Retinal pigment epithelial cell (primary cell): ENCODE measurements around the gene OOSP2.
"Not testable (repeated sequence)": the region's sequence is repeated elsewhere in the genome, so short reads cannot be mapped to it uniquely, and the experiment has no call there.

ENCODE experiments used
- DNase-seq: peaks from one replicate; pipeline ENCODE4 v3.0.0-alpha.2; 2010; ENCODE audit warnings: low read depth
- H3K4me3 ChIP-seq: 2 replicates; pipeline ENCODE4 v1.5.1; 2011; ENCODE audit warnings: mild to moderate bottlenecking, low read length, control low read depth, moderate library complexity
- TF ChIP-seq, protein P1 (sequence below): conservative IDR thresholded peaks from 2 replicates; pipeline ENCODE4 v1.5.1; 2011; ENCODE audit warnings: low read depth, low read length, control low read depth, inconsistent platforms

OOSP2 gene

DNA sequence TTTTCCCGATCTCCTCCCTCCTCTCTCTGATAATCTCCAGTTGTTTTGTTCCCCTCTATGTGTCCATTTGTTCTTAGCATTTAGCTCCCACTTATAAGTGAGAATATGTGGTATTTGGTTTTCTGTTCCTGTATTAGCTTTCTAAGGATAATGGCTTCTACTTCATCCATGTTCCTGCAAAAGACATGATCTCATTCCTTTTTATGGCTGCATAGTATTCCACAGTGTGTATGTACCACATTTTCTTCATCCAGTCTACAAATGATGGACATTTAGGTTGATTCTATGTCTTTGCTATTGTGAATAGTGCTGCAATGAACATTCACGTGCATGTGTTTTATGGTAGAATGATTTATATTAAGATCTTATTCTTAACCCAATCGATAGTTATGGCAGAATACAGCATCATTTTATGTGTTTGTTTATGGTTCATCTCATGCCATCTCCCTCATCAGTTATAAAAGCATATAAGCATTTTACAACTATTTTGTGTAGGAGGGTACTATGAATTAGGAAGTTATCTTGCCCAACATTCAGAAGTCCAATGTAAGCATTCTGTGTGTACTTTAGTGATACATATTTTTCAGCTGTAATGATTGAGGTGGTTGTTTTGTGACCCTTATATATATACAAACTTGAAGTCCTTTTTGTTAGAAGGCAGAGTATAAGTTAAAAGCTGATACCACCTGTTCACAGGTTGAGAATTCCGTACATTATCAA lies 19.5 kb downstream of the OOSP2 start:
- DNase-seq = no peak
- TF ChIP-seq, protein P1, sequence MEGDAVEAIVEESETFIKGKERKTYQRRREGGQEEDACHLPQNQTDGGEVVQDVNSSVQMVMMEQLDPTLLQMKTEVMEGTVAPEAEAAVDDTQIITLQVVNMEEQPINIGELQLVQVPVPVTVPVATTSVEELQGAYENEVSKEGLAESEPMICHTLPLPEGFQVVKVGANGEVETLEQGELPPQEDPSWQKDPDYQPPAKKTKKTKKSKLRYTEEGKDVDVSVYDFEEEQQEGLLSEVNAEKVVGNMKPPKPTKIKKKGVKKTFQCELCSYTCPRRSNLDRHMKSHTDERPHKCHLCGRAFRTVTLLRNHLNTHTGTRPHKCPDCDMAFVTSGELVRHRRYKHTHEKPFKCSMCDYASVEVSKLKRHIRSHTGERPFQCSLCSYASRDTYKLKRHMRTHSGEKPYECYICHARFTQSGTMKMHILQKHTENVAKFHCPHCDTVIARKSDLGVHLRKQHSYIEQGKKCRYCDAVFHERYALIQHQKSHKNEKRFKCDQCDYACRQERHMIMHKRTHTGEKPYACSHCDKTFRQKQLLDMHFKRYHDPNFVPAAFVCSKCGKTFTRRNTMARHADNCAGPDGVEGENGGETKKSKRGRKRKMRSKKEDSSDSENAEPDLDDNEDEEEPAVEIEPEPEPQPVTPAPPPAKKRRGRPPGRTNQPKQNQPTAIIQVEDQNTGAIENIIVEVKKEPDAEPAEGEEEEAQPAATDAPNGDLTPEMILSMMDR = no peak
- H3K4me3 ChIP-seq = no peak overlapping the region

DNA sequence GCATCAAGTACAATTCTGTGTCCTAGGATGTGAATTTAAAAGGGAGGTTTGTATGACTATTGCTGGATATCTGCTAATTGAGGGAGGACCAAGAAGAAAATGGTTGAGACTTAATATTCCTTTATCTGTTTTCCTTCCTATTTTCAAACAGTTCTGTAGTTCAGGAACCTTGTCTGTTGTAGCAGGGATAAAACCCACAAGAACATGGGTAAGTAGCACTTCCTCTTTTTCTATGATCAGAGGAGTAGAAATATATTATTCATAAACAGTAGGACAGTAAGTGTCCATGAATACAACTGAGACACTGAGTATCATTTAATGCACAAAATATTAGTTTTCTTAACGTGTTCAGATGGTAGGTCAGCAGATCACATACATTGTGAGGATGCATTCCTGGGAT lies 23.9 kb downstream of the OOSP2 start:
- DNase-seq = no peak
- TF ChIP-seq, protein P1 = no peak
- no peak overlapping the region for H3K4me3 ChIP-seq

DNA sequence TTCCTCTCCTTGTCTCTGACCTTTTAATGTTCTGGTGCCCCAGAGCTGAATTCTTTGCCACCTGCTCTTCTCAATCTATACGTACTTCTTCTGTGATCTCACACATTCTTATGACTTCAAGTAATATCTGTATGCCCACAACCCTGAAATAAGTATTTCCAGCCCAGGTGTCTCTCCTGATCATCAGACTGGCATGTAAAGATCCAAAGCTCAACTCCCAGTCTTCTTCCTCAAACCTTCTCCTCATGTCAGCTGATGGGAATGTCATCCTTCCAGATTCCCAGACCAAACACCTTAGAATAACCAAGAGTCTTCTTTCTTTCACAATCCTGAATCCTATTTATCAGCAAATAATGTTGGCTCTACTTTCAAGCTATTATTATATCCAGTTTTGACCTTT lies 25.6 kb downstream of the OOSP2 start:
- no peak for DNase-seq
- TF ChIP-seq, protein P1 = no peak
- H3K4me3 ChIP-seq = no peak overlapping the region

DNA sequence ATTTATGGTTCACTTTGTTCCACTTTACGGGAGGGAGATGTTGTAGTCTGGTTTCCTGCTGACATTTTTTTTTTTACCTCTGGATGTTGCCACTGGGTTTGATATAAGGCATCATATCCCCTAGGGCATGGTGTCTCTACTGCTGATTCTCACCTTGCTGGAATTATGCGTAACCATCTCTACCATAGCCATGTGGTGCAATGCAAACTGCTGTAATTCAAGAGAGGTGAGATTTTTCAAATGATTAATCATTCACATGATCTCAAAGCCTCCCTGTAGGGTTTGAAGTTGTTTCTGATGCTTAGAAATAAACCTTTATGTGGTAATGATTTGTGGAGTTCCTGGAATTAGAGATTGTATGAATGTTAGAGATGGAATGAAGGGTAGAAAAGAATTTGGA lies 29.2 kb downstream of the OOSP2 start:
- no peak for DNase-seq
- TF ChIP-seq, protein P1 = no peak
- H3K4me3 ChIP-seq = no peak overlapping the region

DNA sequence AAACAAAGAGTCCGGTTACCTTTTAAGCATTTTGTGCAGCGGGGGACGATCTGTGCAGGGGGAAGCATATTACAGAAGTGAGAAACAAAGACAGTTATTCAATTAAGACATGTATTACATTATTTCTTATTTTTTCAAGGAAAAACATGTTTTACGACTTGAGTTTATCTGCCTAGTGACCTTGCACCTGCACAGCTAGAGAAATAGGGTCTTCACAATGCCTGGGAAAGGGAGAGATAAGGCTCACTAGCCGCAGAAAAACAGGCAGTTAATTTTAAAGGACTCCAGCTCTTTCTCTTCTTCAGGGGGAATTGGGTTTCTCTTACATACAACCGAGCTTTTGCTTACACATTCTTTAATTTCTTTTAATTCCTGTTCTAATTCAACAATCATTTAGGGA lies 31.4 kb downstream of the OOSP2 start:
- DNase-seq, H3K4me3 ChIP-seq: not testable (repeated sequence)

DNA sequence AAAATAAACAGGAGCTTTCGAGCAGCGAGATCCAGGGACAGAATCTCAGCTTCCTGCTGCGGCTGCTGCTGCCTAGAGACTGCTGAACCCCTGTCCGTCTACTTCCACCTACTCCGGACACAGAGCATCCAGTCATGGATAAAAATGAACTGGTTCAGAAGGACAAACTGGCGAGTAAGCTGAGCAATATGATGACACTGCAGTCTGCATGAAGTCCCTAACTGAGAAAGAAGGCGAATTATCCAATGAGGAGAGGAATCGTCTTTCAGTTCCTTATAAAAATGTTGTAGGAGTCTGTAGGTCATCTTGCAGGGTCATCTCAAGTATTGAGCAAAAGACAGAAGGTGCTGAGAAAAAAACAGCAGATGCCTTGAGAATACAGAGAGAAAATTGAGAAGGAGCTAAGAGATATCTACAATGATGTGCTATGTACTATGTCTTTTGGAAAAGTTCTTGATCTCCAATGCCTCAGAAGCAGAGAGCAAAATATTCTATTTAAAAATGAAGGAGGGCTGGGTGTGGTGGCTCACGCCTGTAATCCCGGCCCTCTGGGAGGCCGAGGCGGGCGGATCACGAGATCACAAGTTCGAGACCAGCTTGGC lies 37.1 kb downstream of the OOSP2 start:
- TF ChIP-seq, protein P1 = no peak
- H3K4me3 ChIP-seq = no peak overlapping the region
- DNase-seq = no peak

DNA sequence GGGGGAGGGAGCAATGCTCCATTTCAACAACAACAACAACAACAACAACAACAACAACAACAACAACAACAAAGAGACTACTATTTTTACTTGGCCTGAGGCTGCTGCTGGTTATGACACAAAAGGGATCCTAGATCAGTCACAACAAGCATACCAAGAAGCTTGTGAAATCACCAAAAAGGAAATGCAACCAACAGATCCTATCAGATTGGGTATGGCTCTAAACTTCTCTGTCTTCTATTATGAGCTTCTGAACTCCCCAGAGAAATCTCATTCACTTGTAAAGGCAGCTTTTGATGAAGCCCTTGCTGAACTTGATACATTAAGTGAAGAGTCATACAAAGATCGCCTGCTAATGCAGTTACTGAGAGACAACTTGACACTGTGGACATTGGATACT lies 37.8 kb downstream of the OOSP2 start:
- no peak for DNase-seq
- TF ChIP-seq, protein P1 = no peak

More for the DNA sequence above, 37.8 kb downstream of the OOSP2 start:
- H3K4me3 ChIP-seq = no peak overlapping the region
